ENCODE measurements around the gene MAP3K12.

MAP3K12 gene

DNA sequence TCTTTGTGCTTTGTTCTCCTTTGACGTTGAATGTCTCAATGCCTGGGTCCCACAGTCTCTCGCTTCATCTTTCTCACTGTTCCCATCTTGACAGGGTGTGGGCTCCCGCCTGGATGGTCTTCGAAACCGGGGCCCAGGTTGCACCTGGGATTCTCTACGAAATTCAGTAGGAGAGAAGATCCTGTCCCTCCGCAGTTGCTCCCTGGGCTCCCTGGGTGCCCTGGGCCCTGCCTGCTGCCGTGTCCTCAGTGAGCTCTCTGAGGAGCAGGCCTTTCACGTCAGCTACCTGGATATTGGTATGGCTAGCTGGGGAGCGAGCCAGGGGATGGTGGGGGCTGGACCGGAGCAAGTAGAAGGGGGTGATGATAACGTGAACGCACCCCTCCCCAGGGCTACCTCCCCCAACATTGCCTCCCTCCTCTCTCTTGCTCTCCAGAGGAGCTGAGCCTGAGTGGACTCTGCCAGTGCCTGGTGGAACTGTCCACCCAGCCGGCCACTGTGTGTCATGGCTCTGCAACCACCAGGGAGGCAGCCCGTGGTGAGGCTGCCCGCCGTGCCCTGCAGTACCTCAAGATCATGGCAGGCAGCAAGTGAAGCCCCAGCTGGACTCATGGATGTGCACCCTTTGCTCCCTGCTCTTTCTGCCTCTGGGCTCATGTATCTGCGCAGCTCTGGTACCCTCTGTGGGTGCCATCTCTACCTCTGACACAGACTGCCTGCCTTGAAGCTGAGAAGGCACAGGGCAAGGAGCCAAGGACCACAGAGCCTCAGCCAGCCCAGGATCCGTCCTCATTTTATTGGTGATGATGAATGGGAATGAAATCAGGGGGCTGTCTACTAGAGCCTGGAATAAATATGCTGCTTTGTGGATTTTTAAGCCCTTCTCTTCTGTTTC is 6.5 kb upstream of the MAP3K12 start:
- Histone ChIP-seq H3F3A (ENCODE audit: control insufficient read depth, insufficient read depth) (peaks cover 3% of the 10 kb centered on the region; the same call in 1 of the 2 replicates), H4K20me1 (ENCODE audit: control insufficient read depth, insufficient read depth, low read depth, low read length) (no peaks in the 10 kb centered on the region), H3K4me3 (ENCODE audit: low read length) (no peak overlapping the region), H3K27ac (ENCODE audit: low read depth, low read length) (no peak overlapping the region), H3K4me1 (ENCODE audit: control insufficient read depth, low read length) (peaks cover 20% of the 10 kb centered on the region), H3K4me2 (ENCODE audit: low read length) (no peak overlapping the region), H3K36me3 (ENCODE audit: control insufficient read depth, low read length) (peaks cover 23% of the 10 kb centered on the region; the same call in 1 of the 2 replicates), H3K9me3 (ENCODE audit: control insufficient read depth, insufficient read depth, low read length) (no peaks in the 10 kb centered on the region), H3K79me2 (ENCODE audit: control insufficient read depth, low read length) (peaks cover 19% of the 10 kb centered on the region), H3K9me2 (replicated peaks; ENCODE audit: control insufficient read depth, low read length) (no peaks in the 10 kb centered on the region), H3K27me3 (ENCODE audit: control insufficient read depth, low read length) (no peaks in the 10 kb centered on the region)
- TF ChIP-seq EZH2phosphoT487 (IDR thresholded peaks at IDR 0.05; ENCODE audit: borderline replicate concordance, low read length): no peak
- TF ChIP-seq, protein P1, sequence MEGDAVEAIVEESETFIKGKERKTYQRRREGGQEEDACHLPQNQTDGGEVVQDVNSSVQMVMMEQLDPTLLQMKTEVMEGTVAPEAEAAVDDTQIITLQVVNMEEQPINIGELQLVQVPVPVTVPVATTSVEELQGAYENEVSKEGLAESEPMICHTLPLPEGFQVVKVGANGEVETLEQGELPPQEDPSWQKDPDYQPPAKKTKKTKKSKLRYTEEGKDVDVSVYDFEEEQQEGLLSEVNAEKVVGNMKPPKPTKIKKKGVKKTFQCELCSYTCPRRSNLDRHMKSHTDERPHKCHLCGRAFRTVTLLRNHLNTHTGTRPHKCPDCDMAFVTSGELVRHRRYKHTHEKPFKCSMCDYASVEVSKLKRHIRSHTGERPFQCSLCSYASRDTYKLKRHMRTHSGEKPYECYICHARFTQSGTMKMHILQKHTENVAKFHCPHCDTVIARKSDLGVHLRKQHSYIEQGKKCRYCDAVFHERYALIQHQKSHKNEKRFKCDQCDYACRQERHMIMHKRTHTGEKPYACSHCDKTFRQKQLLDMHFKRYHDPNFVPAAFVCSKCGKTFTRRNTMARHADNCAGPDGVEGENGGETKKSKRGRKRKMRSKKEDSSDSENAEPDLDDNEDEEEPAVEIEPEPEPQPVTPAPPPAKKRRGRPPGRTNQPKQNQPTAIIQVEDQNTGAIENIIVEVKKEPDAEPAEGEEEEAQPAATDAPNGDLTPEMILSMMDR (IDR thresholded peaks at IDR 0.05; ENCODE audit: low read depth, low read length, poor library complexity, severe bottlenecking): no peak

DNA sequence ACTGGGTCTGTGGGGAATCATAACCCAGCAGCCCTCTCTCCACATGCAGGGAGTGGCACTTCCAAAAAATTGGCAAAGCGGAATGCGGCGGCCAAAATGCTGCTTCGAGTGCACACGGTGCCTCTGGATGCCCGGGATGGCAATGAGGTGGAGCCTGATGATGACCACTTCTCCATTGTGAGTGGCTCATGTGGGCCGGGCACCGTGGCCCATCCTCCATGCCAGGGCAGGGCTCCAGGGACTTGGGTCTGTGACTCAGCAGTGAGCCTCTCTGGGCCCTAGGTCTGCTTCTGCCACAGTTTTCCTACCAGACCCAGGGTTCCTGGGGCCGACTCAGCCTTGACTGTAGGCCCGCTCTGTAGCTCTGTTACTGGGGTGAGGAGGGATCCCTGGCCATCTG is 5.8 kb upstream of the MAP3K12 start:
- no peaks in the 10 kb centered on the region for H3K9me3 ChIP-seq (ENCODE audit: control insufficient read depth, insufficient read depth, low read length)
- no peak overlapping the region for H3K27ac ChIP-seq (ENCODE audit: low read depth, low read length)
- peaks cover 6% of the 10 kb centered on the region for H3F3A ChIP-seq (ENCODE audit: control insufficient read depth, insufficient read depth)
- H4K20me1 ChIP-seq (ENCODE audit: control insufficient read depth, insufficient read depth, low read depth, low read length): no peaks in the 10 kb centered on the region
- no peak overlapping the region for H3K4me2 ChIP-seq (ENCODE audit: low read length)
- no peaks in the 10 kb centered on the region for H3K27me3 ChIP-seq (ENCODE audit: control insufficient read depth, low read length)
- TF ChIP-seq, protein P1 (IDR thresholded peaks at IDR 0.05; ENCODE audit: low read depth, low read length, poor library complexity, severe bottlenecking): no peak
- no peak for TF ChIP-seq EZH2phosphoT487 (IDR thresholded peaks at IDR 0.05; ENCODE audit: borderline replicate concordance, low read length)
- H3K4me1 ChIP-seq (ENCODE audit: control insufficient read depth, low read length): peaks cover 24% of the 10 kb centered on the region
- H3K79me2 ChIP-seq (ENCODE audit: control insufficient read depth, low read length): peaks cover 19% of the 10 kb centered on the region
- H3K4me3 ChIP-seq (ENCODE audit: low read length): no peak overlapping the region
- H3K36me3 ChIP-seq (ENCODE audit: control insufficient read depth, low read length): peaks cover 23% of the 10 kb centered on the region; the same call in 1 of the 2 replicates
- H3K9me2 ChIP-seq (replicated peaks; ENCODE audit: control insufficient read depth, low read length): no peaks in the 10 kb centered on the region

DNA sequence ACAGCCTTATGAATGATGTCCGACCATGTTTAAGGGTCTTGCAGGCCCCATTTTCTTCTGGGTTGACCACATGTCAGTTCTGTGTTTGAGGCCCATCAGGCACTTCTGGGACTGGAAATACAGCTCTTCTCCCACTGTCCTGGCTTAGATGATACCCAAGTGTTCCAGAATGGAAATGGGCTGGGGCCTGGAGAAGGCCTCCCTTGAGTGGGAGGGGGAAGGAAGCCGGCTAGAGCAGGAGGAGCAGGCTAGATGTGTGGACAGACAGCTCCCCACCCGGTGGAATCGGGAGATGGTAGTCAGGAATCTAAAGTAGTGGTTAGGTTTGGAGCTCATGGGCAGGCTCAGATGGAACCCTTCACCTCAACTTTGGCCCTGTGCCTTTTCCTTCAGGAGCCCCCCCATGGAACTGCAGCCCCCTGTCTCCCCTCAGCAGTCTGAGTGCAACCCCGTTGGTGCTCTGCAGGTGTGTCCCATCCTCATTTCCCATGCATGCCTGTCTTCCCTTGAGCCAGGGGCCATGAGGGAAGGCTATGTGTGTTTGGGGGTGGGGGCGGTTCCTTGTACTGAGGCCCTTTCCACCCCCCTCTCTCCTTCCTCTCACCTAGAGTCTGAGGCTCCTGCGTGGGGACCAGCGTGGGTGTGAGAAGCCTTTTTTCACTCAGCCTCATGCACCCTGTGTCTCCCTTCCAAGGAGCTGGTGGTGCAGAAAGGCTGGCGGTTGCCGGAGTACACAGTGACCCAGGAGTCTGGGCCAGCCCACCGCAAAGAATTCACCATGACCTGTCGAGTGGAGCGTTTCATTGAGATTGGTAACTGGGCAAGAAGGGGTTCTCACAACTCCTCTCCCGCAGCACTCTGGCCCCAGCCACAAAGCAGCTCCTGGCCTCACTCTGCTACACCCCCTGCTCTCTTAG is 5.0 kb upstream of the MAP3K12 start:
- Histone ChIP-seq H3K4me2 (ENCODE audit: low read length) (no peak overlapping the region), H3K27me3 (ENCODE audit: control insufficient read depth, low read length) (no peaks in the 10 kb centered on the region), H3F3A (ENCODE audit: control insufficient read depth, insufficient read depth) (peaks cover 10% of the 10 kb centered on the region), H3K4me3 (ENCODE audit: low read length) (no peak overlapping the region), H3K36me3 (ENCODE audit: control insufficient read depth, low read length) (peaks cover 23% of the 10 kb centered on the region; the same call in 1 of the 2 replicates), H4K20me1 (ENCODE audit: control insufficient read depth, insufficient read depth, low read depth, low read length) (no peaks in the 10 kb centered on the region), H3K9me2 (replicated peaks; ENCODE audit: control insufficient read depth, low read length) (no peaks in the 10 kb centered on the region), H3K79me2 (ENCODE audit: control insufficient read depth, low read length) (peaks cover 19% of the 10 kb centered on the region), H3K9me3 (ENCODE audit: control insufficient read depth, insufficient read depth, low read length) (no peaks in the 10 kb centered on the region), H3K4me1 (ENCODE audit: control insufficient read depth, low read length) (peaks cover 29% of the 10 kb centered on the region), H3K27ac (ENCODE audit: low read depth, low read length) (no peak overlapping the region)
- TF ChIP-seq, protein P1 (IDR thresholded peaks at IDR 0.05; ENCODE audit: low read depth, low read length, poor library complexity, severe bottlenecking): no peak
- TF ChIP-seq EZH2phosphoT487 (IDR thresholded peaks at IDR 0.05; ENCODE audit: borderline replicate concordance, low read length): no peak
